Stimulated activated CD8-positive, alpha-beta memory T cell treated with anti-CD3 and anti-CD28 coated beads, Interleukin-4, amount 100 ng/mL, for 24 hours (primary cell): ENCODE results near the gene KCNC3.

Experiments used
- DNase-seq: peaks from one replicate; pipeline ENCODE4 v3.0.0-alpha.2; 2020; ENCODE audit warnings: low read depth

KCNC3 gene

GRCh38 chr19:50275577-50276368, 53.4 kb downstream of the KCNC3 start:
- DNase-seq, result no peak

- no peak for DNase-seq
Observed at GRCh38 chr19:50273821-50274220, 55.4 kb downstream of the KCNC3 start.

- no peak for DNase-seq
Observed at GRCh38 chr19:50272263-50272897, 56.8 kb downstream of the KCNC3 start.

GRCh38 chr19:50269653-50270052, 59.5 kb downstream of the KCNC3 start:
- no peak for DNase-seq

- no peak for DNase-seq
Observed at GRCh38 chr19:50268501-50268900, 60.7 kb downstream of the KCNC3 start.

- DNase-seq, result no peak
Observed at GRCh38 chr19:50268041-50268440, 61.1 kb downstream of the KCNC3 start.

GRCh38 chr19:50266896-50267295, 62.3 kb downstream of the KCNC3 start:
- DNase-seq, result no peak

GRCh38 chr19:50266041-50266440, 63.1 kb downstream of the KCNC3 start:
- DNase-seq, result no peak

GRCh38 chr19:50264483-50265186, 64.5 kb downstream of the KCNC3 start:
- DNase-seq, result no peak

GRCh38 chr19:50263176-50263575, 66.0 kb downstream of the KCNC3 start:
- DNase-seq, result no peak
